Mucosa of descending colon (tissue), 3 donors: ENCODE results near the gene MYH9. TPM values are rescaled to one million over a fixed set of nuclear protein-coding genes. Genes with fewer than 3 reads are reported as not detected.
A peak's percentile ranks its signal among the peaks of the same experiment; 100 is the strongest.

Source experiments
- ATAC-seq: fragments of 200-7000 bp; cut with Tn5 transposase; one replicate; pipeline ENCODE4 v1.9.1; 2020; ENCODE audit warnings: mild to moderate bottlenecking, moderate library complexity
- DNase-seq, 3 donors: peaks; one replicate each; pipeline ENCODE4 v3.0.0-alpha.2; 2020
- H3K36me3 ChIP-seq: fragments of 200-600 bp; one replicate; pipeline ENCODE4 v1.8.0; 2021; ENCODE audit warnings: low read depth, mild to moderate bottlenecking
- H3K4me1 ChIP-seq: fragments of 200-600 bp; one replicate; pipeline ENCODE4 v1.8.0; 2021; ENCODE audit warnings: low read depth, mild to moderate bottlenecking
- H3K4me3 ChIP-seq: fragments of 200-600 bp; one replicate; pipeline ENCODE4 v1.8.0; 2021; ENCODE audit warnings: mild to moderate bottlenecking
- H3K9me3 ChIP-seq: fragments of 200-600 bp; one replicate; pipeline ENCODE4 v1.8.0; 2021; ENCODE audit warnings: mild to moderate bottlenecking
- intact Hi-C, 2 donors: fragments of 100-400 bp; cut with DNase I in 1 of 2; cut with micrococcal nuclease in 1 of 2; formaldehyde crosslinking; loops; one replicate each; pipeline versions ENCODE4 v1.11.0 to v1.11.1; 2022; cut with DNase I, micrococcal nuclease
- total RNA-seq, 3 donors: library from RNA; stranded (reverse); fragmentation: NEBNext Ultra II Directional in 2 of 3; extraction: Animal tissue kit (Norgen Biotek cat#: 25700) in 2 of 3; gene quantifications; one replicate each; pipeline versions ENCODE4 v1.2.1 to v1.2.4, GENCODE V29; 2021 to 2023
- TF ChIP-seq, protein P1 (sequence below): fragments of 200-600 bp; IDR thresholded peaks from one replicate; pipeline ENCODE4 v1.8.0; 2022; ENCODE audit warnings: antibody characterized with exemption, mild to moderate bottlenecking
- donor health status: DM: no; HTN: no; CAD: no; lungs with moderate emphysema.
- donor health status: DM: no; HTN: no; CAD: no.
- donor health status: DM: no; HTN: yes; CAD: no.

The MYH9 gene
- total RNA-seq, 3 donors from 2014 or later, result 501 to 831 (median 599) TPM

DNA sequence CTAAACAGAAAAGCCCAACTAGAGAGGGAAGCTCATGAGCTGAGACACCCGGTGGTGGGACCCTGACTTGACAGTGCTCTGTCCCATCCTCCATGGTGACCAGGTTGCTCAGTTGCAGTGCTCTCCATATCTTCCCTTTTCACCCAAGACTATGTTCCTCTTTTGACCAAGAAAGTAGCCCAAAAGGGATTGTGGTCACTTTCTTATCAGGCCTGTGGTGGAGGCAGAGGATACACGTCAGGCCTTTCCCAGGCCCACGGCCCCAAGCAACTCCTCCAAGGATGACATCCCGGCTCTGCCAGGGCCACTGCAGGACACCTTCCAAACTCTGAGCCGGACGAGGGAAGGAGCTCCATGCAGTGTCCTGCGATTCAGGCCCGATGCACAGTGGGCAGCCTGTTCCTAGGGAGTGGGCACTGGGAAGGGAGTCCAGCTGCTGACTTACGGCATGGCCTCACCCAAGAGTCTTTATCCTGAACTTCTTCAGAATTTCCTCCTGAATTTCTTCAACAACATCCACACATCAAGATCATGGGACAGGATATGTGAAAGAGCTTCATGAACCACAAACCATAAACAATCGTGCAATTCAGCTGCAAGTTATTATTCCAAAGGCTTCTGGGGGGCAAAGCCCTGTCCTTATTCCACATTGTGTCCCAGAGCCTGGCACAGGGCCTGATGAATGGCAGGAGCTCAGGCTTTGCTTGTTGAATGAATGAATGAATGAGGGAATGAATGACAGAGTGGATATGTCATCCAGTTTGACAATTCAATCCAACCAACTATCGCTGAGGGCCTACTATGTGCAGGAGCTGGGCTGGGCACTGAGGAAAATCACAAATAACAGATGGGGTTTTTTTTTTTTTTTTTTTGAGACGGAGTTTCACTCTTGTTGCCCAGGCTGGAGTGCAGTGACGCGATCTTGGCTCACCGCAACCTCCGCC lies 36.0 kb upstream of the MYH9 start:
- intact Hi-C loops, result no loop called here
- H3K9me3 ChIP-seq, result no peaks in the 10 kb centered on the region
- DNase-seq, result no peak
- H3K4me3 ChIP-seq, result no peak overlapping the region
- no peaks in the 10 kb centered on the region for H3K36me3 ChIP-seq
- peaks cover 31% of the 10 kb centered on the region for H3K4me1 ChIP-seq
- TF ChIP-seq, protein P1, sequence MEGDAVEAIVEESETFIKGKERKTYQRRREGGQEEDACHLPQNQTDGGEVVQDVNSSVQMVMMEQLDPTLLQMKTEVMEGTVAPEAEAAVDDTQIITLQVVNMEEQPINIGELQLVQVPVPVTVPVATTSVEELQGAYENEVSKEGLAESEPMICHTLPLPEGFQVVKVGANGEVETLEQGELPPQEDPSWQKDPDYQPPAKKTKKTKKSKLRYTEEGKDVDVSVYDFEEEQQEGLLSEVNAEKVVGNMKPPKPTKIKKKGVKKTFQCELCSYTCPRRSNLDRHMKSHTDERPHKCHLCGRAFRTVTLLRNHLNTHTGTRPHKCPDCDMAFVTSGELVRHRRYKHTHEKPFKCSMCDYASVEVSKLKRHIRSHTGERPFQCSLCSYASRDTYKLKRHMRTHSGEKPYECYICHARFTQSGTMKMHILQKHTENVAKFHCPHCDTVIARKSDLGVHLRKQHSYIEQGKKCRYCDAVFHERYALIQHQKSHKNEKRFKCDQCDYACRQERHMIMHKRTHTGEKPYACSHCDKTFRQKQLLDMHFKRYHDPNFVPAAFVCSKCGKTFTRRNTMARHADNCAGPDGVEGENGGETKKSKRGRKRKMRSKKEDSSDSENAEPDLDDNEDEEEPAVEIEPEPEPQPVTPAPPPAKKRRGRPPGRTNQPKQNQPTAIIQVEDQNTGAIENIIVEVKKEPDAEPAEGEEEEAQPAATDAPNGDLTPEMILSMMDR, result no peak
- ATAC-seq, result no peak

DNA sequence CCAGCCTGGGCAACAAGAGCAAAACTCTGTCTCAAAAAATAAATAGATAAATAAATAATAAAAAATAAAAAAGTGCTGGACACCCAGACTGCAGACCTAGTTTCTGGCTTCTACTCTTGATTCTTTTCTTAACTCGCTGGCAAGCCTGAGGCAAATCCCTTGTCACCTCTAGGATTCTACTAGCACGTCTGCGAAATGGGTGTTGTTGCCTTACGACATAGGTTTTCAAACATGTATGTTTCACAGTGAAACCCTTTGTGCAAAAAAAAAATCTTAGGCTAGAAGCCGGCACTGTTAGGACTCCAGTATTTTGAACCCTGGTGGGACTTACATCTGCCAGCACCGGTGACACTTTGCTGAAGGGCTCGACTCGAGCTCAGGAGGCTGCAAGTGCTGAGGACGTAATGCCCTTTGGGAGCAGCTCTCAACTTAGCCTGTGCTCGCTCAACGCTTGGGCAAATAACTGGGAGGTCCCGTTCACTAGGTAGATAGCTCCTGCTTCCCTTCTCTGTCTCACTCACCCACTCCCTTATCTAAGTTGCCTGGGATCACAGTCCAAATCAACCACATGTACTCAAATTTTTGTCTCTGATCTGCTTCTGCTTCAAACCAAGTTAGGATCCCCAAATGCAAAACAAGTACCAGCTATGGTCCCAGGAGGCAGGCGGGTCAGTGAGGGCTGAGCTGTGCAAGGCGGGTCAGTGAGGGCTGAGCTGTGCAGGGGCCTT lies 34.7 kb upstream of the MYH9 start:
- Histone ChIP-seq H3K4me3 (no peak overlapping the region), H3K4me1 (peaks cover 38% of the 10 kb centered on the region), H3K36me3 (no peaks in the 10 kb centered on the region), H3K9me3 (no peaks in the 10 kb centered on the region)
- intact Hi-C loops, result no loop called here
- no peak for ATAC-seq
- TF ChIP-seq, protein P1, result no peak
- DNase-seq, result no peak

DNA sequence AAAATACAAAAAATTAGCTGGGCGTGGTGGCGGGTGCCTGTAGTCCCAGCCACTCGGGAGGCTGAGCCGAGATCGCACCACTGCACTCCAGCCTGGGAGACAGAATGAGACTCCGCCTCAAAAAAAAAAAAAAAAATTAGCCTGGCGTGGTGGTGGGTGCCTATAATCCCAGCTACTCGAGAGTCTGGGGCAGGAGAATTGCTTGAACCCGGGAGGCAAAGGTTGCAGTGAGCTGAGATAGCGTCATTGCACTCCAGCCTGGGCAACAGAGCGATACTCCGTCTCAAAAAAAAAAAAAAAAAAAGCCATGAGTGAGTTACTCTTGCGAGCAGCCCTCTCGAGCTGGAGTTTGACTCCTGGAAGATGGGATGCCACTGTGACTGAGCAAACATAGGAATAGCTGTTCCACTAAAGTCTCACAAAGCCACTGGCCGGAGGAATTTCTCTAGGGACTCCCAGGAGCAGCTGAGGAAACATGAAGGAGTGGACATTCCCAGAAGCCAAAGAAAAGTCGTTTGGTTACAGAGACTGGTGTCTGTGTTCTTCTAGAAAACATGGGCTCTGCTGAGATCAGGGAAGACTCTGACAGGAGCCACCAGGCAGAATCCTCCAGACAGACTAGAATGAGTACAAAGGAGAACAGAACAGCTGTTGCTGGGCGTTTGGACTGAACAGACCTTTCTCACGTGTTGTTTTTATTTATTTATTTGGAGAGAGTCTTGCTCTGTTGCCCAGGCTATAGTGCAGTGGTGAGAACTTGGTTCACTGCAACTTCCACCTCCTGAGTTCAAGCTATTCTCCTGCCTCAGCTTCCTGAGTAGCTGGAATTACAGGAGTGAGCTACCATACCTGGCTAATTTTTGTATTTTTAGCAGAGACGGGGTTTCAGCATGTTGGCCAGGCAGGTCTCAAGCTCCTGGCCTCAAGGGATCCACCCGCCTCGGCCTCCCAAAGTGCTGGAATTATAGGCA lies 32.4 kb upstream of the MYH9 start:
- TF ChIP-seq, protein P1, result no peak
- peak; percentile 16 for ATAC-seq
- DNase-seq, result no peak

DNA sequence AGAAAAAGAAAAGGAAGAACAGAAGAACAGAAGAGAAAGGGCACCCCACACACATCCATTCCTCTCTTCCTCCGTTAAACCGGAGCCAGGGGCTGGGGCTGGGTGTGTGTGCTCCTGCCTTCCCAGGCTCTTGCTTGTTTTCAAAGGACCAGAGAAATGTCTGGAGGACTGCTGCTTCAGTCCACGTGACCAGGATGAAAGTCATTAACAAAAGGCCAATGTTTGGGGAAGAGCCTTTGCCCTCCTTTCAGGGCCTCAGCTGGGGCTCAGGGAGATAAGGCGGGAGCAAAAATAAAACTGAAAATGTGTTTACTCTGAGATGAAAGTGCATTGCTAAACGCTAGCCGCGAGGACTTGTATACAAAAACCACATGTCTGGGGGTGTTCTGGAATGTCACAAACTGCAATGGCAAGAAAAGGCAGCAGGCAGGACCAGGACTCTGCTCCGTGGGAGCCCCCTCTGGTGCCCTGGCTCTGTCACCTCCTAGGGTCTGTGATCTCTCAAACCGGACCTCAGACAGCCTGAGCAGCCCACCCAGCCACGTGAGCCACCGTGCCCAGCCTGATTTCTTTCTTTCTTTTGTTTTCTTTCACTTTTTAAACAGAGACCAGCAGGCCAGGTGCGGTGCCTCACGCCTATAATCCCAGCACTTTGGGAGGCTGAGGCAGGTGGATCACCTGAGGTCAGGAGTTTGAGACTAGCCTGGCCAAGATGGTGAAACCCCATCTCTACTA lies 31.6 kb upstream of the MYH9 start:
- Histone ChIP-seq H3K36me3 (no peaks in the 10 kb centered on the region), H3K9me3 (no peaks in the 10 kb centered on the region), H3K4me3 (no peak overlapping the region), H3K4me1 (peaks cover 40% of the 10 kb centered on the region)
- DNase-seq (peak in 2 of 3 donors; percentile 71 to 77), ATAC-seq (peak; percentile 79)
- intact Hi-C loops, result no loop called here
- TF ChIP-seq, protein P1, result no peak

More for the DNA sequence above, 32.4 kb upstream of the MYH9 start:
- intact Hi-C loops, result no loop called here
- no peaks in the 10 kb centered on the region for H3K36me3 ChIP-seq
- peaks cover 40% of the 10 kb centered on the region for H3K4me1 ChIP-seq
- H3K9me3 ChIP-seq, result no peaks in the 10 kb centered on the region
- no peak overlapping the region for H3K4me3 ChIP-seq
